Progenitor cell of endocrine pancreas (in vitro differentiated cells): Measurements from ENCODE around the gene GPLD1. TPM values are rescaled to one million over a fixed set of nuclear protein-coding genes. Genes with fewer than 3 reads are reported as not detected.

Experiments
- DNase-seq: peaks from one replicate; pipeline ENCODE4 v3.0.0; 2021; ENCODE audit warnings: low spot score; ENCODE audit not compliant: unreplicated experiment
- H3K27ac Mint-ChIP-seq: 2 replicates; pipeline ENCODE4 v1.8.0; 2021; ENCODE audit warnings: mild to moderate bottlenecking, moderate library complexity, mixed read lengths
- H3K27me3 Mint-ChIP-seq: 2 replicates; pipeline ENCODE4 v1.8.0; 2021; ENCODE audit warnings: mixed read lengths
- H3K36me3 Mint-ChIP-seq: 2 replicates; pipeline ENCODE4 v1.8.0; 2022; ENCODE audit warnings: mixed read lengths; ENCODE audit not compliant: insufficient read depth
- H3K4me1 Mint-ChIP-seq: 2 replicates; pipeline ENCODE4 v1.8.0; 2021; ENCODE audit warnings: low read depth, mixed read lengths
- H3K4me3 Mint-ChIP-seq: 2 replicates; pipeline ENCODE4 v1.8.0; 2021; ENCODE audit warnings: low read depth, mild to moderate bottlenecking, moderate library complexity, mixed read lengths
- H3K9me3 Mint-ChIP-seq: 2 replicates; pipeline ENCODE4 v1.8.0; 2021; ENCODE audit warnings: low read depth, mixed read lengths
- CTCF ChIP-seq: fragments of 200-600 bp; sonication (generic); IDR thresholded peaks from one replicate; pipeline ENCODE4 v1.5.0; 2021; ENCODE audit warnings: antibody characterized with exemption, mild to moderate bottlenecking; ENCODE audit not compliant: unreplicated experiment
- total RNA-seq: library from RNA; stranded (reverse); gene quantifications from 2 replicates; pipeline ENCODE4 v1.2.1, GENCODE V29; 2021

GPLD1 gene
- total RNA-seq, 1 donor from 2014 or later, result 6.6 TPM

GRCh38 chr6:24397631-24398030, 91.7 kb downstream of the GPLD1 start:
- no peaks in the 10 kb centered on the region for H3K36me3 Mint-ChIP-seq
- no peak overlapping the region for H3K27ac Mint-ChIP-seq
- DNase-seq, result no peak
- H3K4me1 Mint-ChIP-seq, result peaks cover 31% of the 10 kb centered on the region
- H3K4me3 Mint-ChIP-seq, result no peak overlapping the region
- no peaks in the 10 kb centered on the region for H3K27me3 Mint-ChIP-seq
- TF ChIP-seq CTCF, result no peak
- peaks cover 17% of the 10 kb centered on the region for H3K9me3 Mint-ChIP-seq

GRCh38 chr6:24396824-24397223, 92.6 kb downstream of the GPLD1 start:
- peaks cover 17% of the 10 kb centered on the region for H3K9me3 Mint-ChIP-seq
- no peak overlapping the region for H3K4me3 Mint-ChIP-seq
- no peaks in the 10 kb centered on the region for H3K27me3 Mint-ChIP-seq
- peaks cover 23% of the 10 kb centered on the region for H3K4me1 Mint-ChIP-seq
- TF ChIP-seq CTCF, result no peak
- no peaks in the 10 kb centered on the region for H3K36me3 Mint-ChIP-seq
- no peak for DNase-seq
- H3K27ac Mint-ChIP-seq, result no peak overlapping the region

- no peak overlapping the region for H3K27ac Mint-ChIP-seq
- H3K9me3 Mint-ChIP-seq, result peaks cover 17% of the 10 kb centered on the region
- no peaks in the 10 kb centered on the region for H3K36me3 Mint-ChIP-seq
- no peak overlapping the region for H3K4me3 Mint-ChIP-seq
- no peak for TF ChIP-seq CTCF
- peaks cover 8% of the 10 kb centered on the region for H3K4me1 Mint-ChIP-seq
- no peak for DNase-seq
- H3K27me3 Mint-ChIP-seq, result no peaks in the 10 kb centered on the region
Measured at GRCh38 chr6:24394780-24395437, 94.5 kb downstream of the GPLD1 start.

GRCh38 chr6:24394061-24394779, 95.2 kb downstream of the GPLD1 start:
- TF ChIP-seq CTCF, result no peak
- H3K36me3 Mint-ChIP-seq, result no peaks in the 10 kb centered on the region
- peaks cover 2% of the 10 kb centered on the region for H3K4me1 Mint-ChIP-seq
- no peak overlapping the region for H3K4me3 Mint-ChIP-seq
- no peak overlapping the region for H3K27ac Mint-ChIP-seq
- no peak for DNase-seq
- H3K27me3 Mint-ChIP-seq, result no peaks in the 10 kb centered on the region
- H3K9me3 Mint-ChIP-seq, result peaks cover 17% of the 10 kb centered on the region

- H3K27ac Mint-ChIP-seq, result no peak overlapping the region
- no peak overlapping the region for H3K4me3 Mint-ChIP-seq
- no peak for TF ChIP-seq CTCF
- no peaks in the 10 kb centered on the region for H3K36me3 Mint-ChIP-seq
- H3K4me1 Mint-ChIP-seq, result no peaks in the 10 kb centered on the region
- peaks cover 9% of the 10 kb centered on the region for H3K9me3 Mint-ChIP-seq
- H3K27me3 Mint-ChIP-seq, result no peaks in the 10 kb centered on the region
- DNase-seq, result no peak
Measured at GRCh38 chr6:24391756-24392405, 97.5 kb downstream of the GPLD1 start.
